Measurements from ENCODE around the gene RSRC2. TPM values are rescaled to one million over a fixed set of nuclear protein-coding genes. Genes with fewer than 3 reads are reported as not detected.
"Not testable (repeated sequence)": the region's sequence is repeated elsewhere in the genome, so short reads cannot be mapped to it uniquely, and the experiment has no call there.

Gene RSRC2
- polyA plus RNA-seq, 6 donors from 2014 or later = 9.4 to 63.8 (median 30.3) TPM

- not testable (repeated sequence) for H3K27ac Mint-ChIP-seq; ATAC-seq (ENCODE audit: low read depth in 2 of 2); H3K4me3 Mint-ChIP-seq; H3K9me3 Mint-ChIP-seq; H3K4me1 Mint-ChIP-seq; DNase-seq; H3K27me3 Mint-ChIP-seq
- H3K36me3 Mint-ChIP-seq = peaks cover 0 to 11% of the 10 kb centered on the region in 2 donors
Measured at GRCh38 chr12:122469856-122470255, 56.9 kb downstream of the RSRC2 start.

- H3K9me3 Mint-ChIP-seq = no peaks in the 10 kb centered on the region
- ATAC-seq (ENCODE audit: low read depth in 2 of 2) = no peak
Measured at GRCh38 chr12:122467983-122468382, 58.8 kb downstream of the RSRC2 start.

GRCh38 chr12:122464317-122465042 is 62.3 kb downstream of the RSRC2 start:
- not testable (repeated sequence) for H3K4me3 Mint-ChIP-seq; H3K4me1 Mint-ChIP-seq; ATAC-seq (ENCODE audit: low read depth in 2 of 2); H3K9me3 Mint-ChIP-seq; H3K27ac Mint-ChIP-seq; DNase-seq; H3K36me3 Mint-ChIP-seq; H3K27me3 Mint-ChIP-seq

More at GRCh38 chr12:122467983-122468382, 58.8 kb downstream of the RSRC2 start:
- H3K27ac Mint-ChIP-seq = peak overlapping the region in 2 of 6 donors; percentile 22 to 26
- no peaks in the 10 kb centered on the region for H3K36me3 Mint-ChIP-seq
- H3K27me3 Mint-ChIP-seq = no peaks in the 10 kb centered on the region
- H3K4me1 Mint-ChIP-seq = peaks cover 0 to 2% (median 0%) of the 10 kb centered on the region in 3 donors
- no peak overlapping the region for H3K4me3 Mint-ChIP-seq
- no peak for DNase-seq

- ATAC-seq (ENCODE audit: low read depth in 2 of 2) = no peak
- Mint-ChIP-seq H3K27me3 (no peaks in the 10 kb centered on the region), H3K9me3 (no peaks in the 10 kb centered on the region), H3K4me1 (no peaks in the 10 kb centered on the region), H3K27ac (no peak overlapping the region), H3K4me3 (no peak overlapping the region), H3K36me3 (no peaks in the 10 kb centered on the region)
- no peak for DNase-seq
Measured at GRCh38 chr12:122460641-122461040, 66.1 kb downstream of the RSRC2 start.

GRCh38 chr12:122460061-122460460 is 66.7 kb downstream of the RSRC2 start:
- ATAC-seq (ENCODE audit: low read depth in 2 of 2) (no peak), DNase-seq (no peak)
- Mint-ChIP-seq H3K9me3 (no peaks in the 10 kb centered on the region), H3K4me3 (no peak overlapping the region), H3K4me1 (no peaks in the 10 kb centered on the region), H3K27me3 (no peaks in the 10 kb centered on the region), H3K36me3 (no peaks in the 10 kb centered on the region), H3K27ac (peak overlapping the region in 1 of 6 donors; percentile 56)

- Mint-ChIP-seq H3K4me3 (no peak overlapping the region), H3K27ac (no peak overlapping the region), H3K27me3 (no peaks in the 10 kb centered on the region), H3K4me1 (no peaks in the 10 kb centered on the region), H3K9me3 (no peaks in the 10 kb centered on the region), H3K36me3 (no peaks in the 10 kb centered on the region)
- no peak for DNase-seq
- no peak for ATAC-seq (ENCODE audit: low read depth in 2 of 2)
Measured at GRCh38 chr12:122459211-122459610, 67.5 kb downstream of the RSRC2 start.

- H3K36me3 Mint-ChIP-seq = no peaks in the 10 kb centered on the region
- no peak overlapping the region for H3K27ac Mint-ChIP-seq
- DNase-seq (no peak), ATAC-seq (ENCODE audit: low read depth in 2 of 2) (no peak)
- H3K9me3 Mint-ChIP-seq = no peaks in the 10 kb centered on the region
- peaks cover 6 to 7% (median 7%) of the 10 kb centered on the region in 3 donors for H3K4me1 Mint-ChIP-seq
- no peak overlapping the region for H3K4me3 Mint-ChIP-seq
- H3K27me3 Mint-ChIP-seq = no peaks in the 10 kb centered on the region
Measured at GRCh38 chr12:122458105-122459035, 68.4 kb downstream of the RSRC2 start.

- H3K4me3 Mint-ChIP-seq = no peak overlapping the region
- no peaks in the 10 kb centered on the region for H3K9me3 Mint-ChIP-seq
- no peaks in the 10 kb centered on the region for H3K36me3 Mint-ChIP-seq
- ATAC-seq (ENCODE audit: low read depth in 2 of 2) (no peak), DNase-seq (no peak)
- no peaks in the 10 kb centered on the region for H3K27me3 Mint-ChIP-seq
- no peak overlapping the region for H3K27ac Mint-ChIP-seq
- H3K4me1 Mint-ChIP-seq = peaks cover 13 to 14% (median 14%) of the 10 kb centered on the region in 3 donors
Measured at GRCh38 chr12:122457627-122458026, 69.1 kb downstream of the RSRC2 start.

- ATAC-seq (ENCODE audit: low read depth in 2 of 2) (no peak), DNase-seq (no peak)
- Mint-ChIP-seq H3K4me3 (no peak overlapping the region), H3K9me3 (no peaks in the 10 kb centered on the region), H3K4me1 (peaks cover 13 to 16% (median 15%) of the 10 kb centered on the region in 3 donors), H3K36me3 (no peaks in the 10 kb centered on the region), H3K27me3 (no peaks in the 10 kb centered on the region), H3K27ac (peak overlapping the region in 2 of 6 donors; percentile 36 to 53)
Measured at GRCh38 chr12:122454739-122455138, 72.0 kb downstream of the RSRC2 start.

GRCh38 chr12:122454250-122454721 is 72.5 kb downstream of the RSRC2 start:
- no peaks in the 10 kb centered on the region for H3K36me3 Mint-ChIP-seq
- ATAC-seq (ENCODE audit: low read depth in 2 of 2) = no peak
- H3K4me1 Mint-ChIP-seq = peaks cover 13 to 16% (median 15%) of the 10 kb centered on the region in 3 donors
- H3K4me3 Mint-ChIP-seq = peak overlapping the region in 3 of 8 donors; percentile 27 to 49 (median 29)
- no peaks in the 10 kb centered on the region for H3K27me3 Mint-ChIP-seq
- H3K27ac Mint-ChIP-seq = peak overlapping the region in 2 of 6 donors; percentile 67 to 82
- no peak for DNase-seq
- H3K9me3 Mint-ChIP-seq = no peaks in the 10 kb centered on the region

Other genes with a start within 250 kb of the RSRC2 start
- 10 to 100 TPM in 1 of 6 donors, 1 to 10 TPM in 5; 1.4 to 21.0 (median 9.1) TPM for gene CLIP1, start 104.3 kb downstream of the RSRC2 start, polyA plus RNA-seq (ENCODE audit: low read depth in 6 of 6)
- 10 to 100 TPM in 4 of 6 donors, 1 to 10 TPM in 2; 6.2 to 15.7 (median 12.8) TPM for gene ZCCHC8, start 26.0 kb downstream of the RSRC2 start, polyA plus RNA-seq (ENCODE audit: low read depth in 6 of 6)
- gene KNTC1, start 313 bp upstream of the RSRC2 start, polyA plus RNA-seq (ENCODE audit: low read depth in 6 of 6) = 1 to 10 TPM in 5 of 6 donors, not detected in 1; 2.1 to 6.3 (median 3.7) TPM
- gene HCAR2, start 176.4 kb upstream of the RSRC2 start, polyA plus RNA-seq (ENCODE audit: low read depth in 6 of 6) = not detected
- under 1 TPM in 1 of 6 donors, not detected in 5; 0.45 TPM for gene HCAR3, start 189.9 kb upstream of the RSRC2 start, polyA plus RNA-seq (ENCODE audit: low read depth in 6 of 6)
- not detected for gene HCAR1, start 203.9 kb upstream of the RSRC2 start, polyA plus RNA-seq (ENCODE audit: low read depth in 6 of 6)
- 100 to 1,000 TPM in 1 of 6 donors, 10 to 100 TPM in 5; 67.0 to 103 (median 79.7) TPM for gene DENR, start 225.9 kb upstream of the RSRC2 start, polyA plus RNA-seq (ENCODE audit: low read depth in 6 of 6)
- gene CCDC62, start 247.6 kb upstream of the RSRC2 start, polyA plus RNA-seq (ENCODE audit: low read depth in 6 of 6) = 1 to 10 TPM in 3 of 6 donors, under 1 TPM in 2, not detected in 1; 0.19 to 1.8 (median 1.2) TPM

Measured in naive B cell (primary cell).